Forelimb muscle (tissue), 1 donor: ENCODE data around the gene BRSK2. TPM values are rescaled to one million over a fixed set of nuclear protein-coding genes. Genes with fewer than 3 reads are reported as not detected.

Experiments used
- DNase-seq: peaks from one replicate; pipeline ENCODE4 v3.0.0-alpha.2; 2013; ENCODE audit warnings: low read depth
- polyA plus RNA-seq: library from polyadenylated mRNA; unstranded; fragments of 120-200 nt; gene quantifications from one replicate; pipeline ENCODE4 v1.2.1, GENCODE V29; 2013; ENCODE audit not compliant: insufficient read length

The BRSK2 gene
- polyA plus RNA-seq, 1 donor, result 1.2 TPM

- DNase-seq, result no peak
Measured at GRCh38 chr11:1468473-1469066, 78.8 kb downstream of the BRSK2 start.

GRCh38 chr11:1469287-1469910 lies 79.7 kb downstream of the BRSK2 start:
- DNase-seq, result no peak

- DNase-seq, result no peak
Measured at GRCh38 chr11:1469911-1470680, 80.4 kb downstream of the BRSK2 start.

GRCh38 chr11:1470681-1471611 lies 81.2 kb downstream of the BRSK2 start:
- DNase-seq, result no peak

GRCh38 chr11:1471736-1472135 lies 82.0 kb downstream of the BRSK2 start:
- DNase-seq, result no peak

GRCh38 chr11:1472180-1473005 lies 82.7 kb downstream of the BRSK2 start:
- no peak for DNase-seq

- DNase-seq, result no peak
Measured at GRCh38 chr11:1473011-1473628, 83.4 kb downstream of the BRSK2 start.

GRCh38 chr11:1473786-1474185 lies 84.1 kb downstream of the BRSK2 start:
- no peak for DNase-seq

- no peak for DNase-seq
Measured at GRCh38 chr11:1475841-1476240, 86.1 kb downstream of the BRSK2 start.

GRCh38 chr11:1476940-1477736 lies 87.4 kb downstream of the BRSK2 start:
- no peak for DNase-seq

GRCh38 chr11:1478011-1478410 lies 88.3 kb downstream of the BRSK2 start:
- no peak for DNase-seq

- no peak for DNase-seq
Measured at GRCh38 chr11:1478544-1478943, 88.8 kb downstream of the BRSK2 start.

- DNase-seq, result no peak
Measured at GRCh38 chr11:1479006-1479677, 89.4 kb downstream of the BRSK2 start.

- DNase-seq, result no peak
Measured at GRCh38 chr11:1479678-1480118, 90.0 kb downstream of the BRSK2 start.

GRCh38 chr11:1480191-1480554 lies 90.4 kb downstream of the BRSK2 start:
- DNase-seq, result no peak

GRCh38 chr11:1480555-1481482 lies 91.1 kb downstream of the BRSK2 start:
- DNase-seq, result no peak

GRCh38 chr11:1481483-1481825 lies 91.7 kb downstream of the BRSK2 start:
- no peak for DNase-seq

GRCh38 chr11:1481861-1482441 lies 92.2 kb downstream of the BRSK2 start:
- DNase-seq, result no peak
